PC-9 (cell line): Measurements from ENCODE around the gene KIF15.

Source experiments
- EZH2 ChIP-seq: fragments of 200-600 bp; sonication (generic); IDR thresholded peaks from 2 replicates; pipeline ENCODE4 v1.8.0; 2017; ENCODE audit warnings: antibody characterized with exemption, low read depth
- TF ChIP-seq, protein P1 (sequence below): fragments of 200-600 bp; sonication (generic); conservative IDR thresholded peaks from 2 replicates; pipeline ENCODE4 v1.6.1; 2017; ENCODE audit warnings: mixed run types, antibody characterized with exemption, mild to moderate bottlenecking, moderate library complexity

DNA sequence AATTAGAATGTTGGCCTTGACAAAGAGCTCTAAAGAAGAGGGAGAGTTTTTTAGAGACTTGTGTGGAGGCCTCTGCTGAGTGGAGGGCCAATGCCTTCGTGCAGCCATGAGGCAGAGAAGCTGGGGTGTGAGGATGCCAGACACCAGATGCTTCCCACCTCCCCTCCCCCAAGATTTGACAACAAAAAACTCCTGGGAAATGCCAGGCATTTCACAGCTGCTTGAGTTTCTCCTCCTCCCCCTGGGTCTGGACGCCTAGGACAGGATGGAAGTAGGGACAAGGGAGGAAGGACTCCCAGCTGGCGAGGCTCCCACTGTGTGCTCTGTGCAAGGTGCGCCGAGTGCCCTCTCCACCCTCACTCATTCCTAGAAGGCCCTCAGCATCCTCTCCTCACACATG, 132.9 kb downstream of the KIF15 start:
- TF ChIP-seq, protein P1, sequence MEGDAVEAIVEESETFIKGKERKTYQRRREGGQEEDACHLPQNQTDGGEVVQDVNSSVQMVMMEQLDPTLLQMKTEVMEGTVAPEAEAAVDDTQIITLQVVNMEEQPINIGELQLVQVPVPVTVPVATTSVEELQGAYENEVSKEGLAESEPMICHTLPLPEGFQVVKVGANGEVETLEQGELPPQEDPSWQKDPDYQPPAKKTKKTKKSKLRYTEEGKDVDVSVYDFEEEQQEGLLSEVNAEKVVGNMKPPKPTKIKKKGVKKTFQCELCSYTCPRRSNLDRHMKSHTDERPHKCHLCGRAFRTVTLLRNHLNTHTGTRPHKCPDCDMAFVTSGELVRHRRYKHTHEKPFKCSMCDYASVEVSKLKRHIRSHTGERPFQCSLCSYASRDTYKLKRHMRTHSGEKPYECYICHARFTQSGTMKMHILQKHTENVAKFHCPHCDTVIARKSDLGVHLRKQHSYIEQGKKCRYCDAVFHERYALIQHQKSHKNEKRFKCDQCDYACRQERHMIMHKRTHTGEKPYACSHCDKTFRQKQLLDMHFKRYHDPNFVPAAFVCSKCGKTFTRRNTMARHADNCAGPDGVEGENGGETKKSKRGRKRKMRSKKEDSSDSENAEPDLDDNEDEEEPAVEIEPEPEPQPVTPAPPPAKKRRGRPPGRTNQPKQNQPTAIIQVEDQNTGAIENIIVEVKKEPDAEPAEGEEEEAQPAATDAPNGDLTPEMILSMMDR, result no peak
- TF ChIP-seq EZH2, result no peak
